ENCODE results near the gene RPF1. TPM values are rescaled to one million over a fixed set of nuclear protein-coding genes. Genes with fewer than 3 reads are reported as not detected.

RPF1 gene
- total RNA-seq, 1 donor from 2014 or later: 23.2 TPM

Other genes with a start within 250 kb of the RPF1 start
- 3.6 to 4.5 TPM (median 3.9 TPM) in 3 replicates for gene SAMD13, start 177.6 kb upstream of the RPF1 start, total RNA-seq
- gene DNASE2B, start 80.8 kb upstream of the RPF1 start, total RNA-seq: not detected in 3 replicates
- 0.82 to 1.3 TPM (median 1.2 TPM) in 3 replicates for gene SPATA1, start 27.1 kb downstream of the RPF1 start, total RNA-seq
- gene GNG5, start 27.3 kb downstream of the RPF1 start, total RNA-seq: 93.7 to 95.5 TPM (median 95.0 TPM) in 3 replicates
- 11.0 to 11.4 TPM (median 11.1 TPM) in 3 replicates for gene CTBS, start 95.2 kb downstream of the RPF1 start, total RNA-seq
- gene SSX2IP, start 211.2 kb downstream of the RPF1 start, total RNA-seq: 18.2 to 21.3 TPM (median 20.5 TPM) in 3 replicates